Neutrophil (primary cell): ENCODE data around the gene KIF26B.

ENCODE experiments used
- H3K27ac ChIP-seq: fragments of 200-600 bp; sonication (generic); 2 replicates; pipeline ENCODE4 v1.5.1; 2016; ENCODE audit warnings: mild to moderate bottlenecking, moderate library complexity
- H3K27me3 ChIP-seq: fragments of 200-600 bp; sonication (generic); 2 replicates; pipeline ENCODE4 v1.6.0; 2016; ENCODE audit warnings: mild to moderate bottlenecking
- H3K36me3 ChIP-seq: fragments of 200-600 bp; sonication (generic); 2 replicates; pipeline ENCODE4 v1.5.1; 2017
- H3K4me1 ChIP-seq, 2 experiments: fragments of 200-600 bp in 1 of 2; sonication (generic) in 1 of 2; 1 replicate in 1 of 2; 2 replicates in 1 of 2; pipeline versions ENCODE4 v1.5.1 to v1.6.1; 2013 to 2016; ENCODE audit warnings: low read depth in 1 of 2, low read length in 1 of 2, mild to moderate bottlenecking in 1 of 2, moderate library complexity in 1 of 2; ENCODE audit not compliant: control insufficient read depth in 1 of 2, insufficient read depth in 1 of 2
- H3K4me3 ChIP-seq, 2 experiments: fragments of 200-600 bp in 1 of 2; sonication (generic) in 1 of 2; 1 replicate in 1 of 2; 2 replicates in 1 of 2; pipeline ENCODE4 v1.5.1; 2013 to 2016; ENCODE audit warnings: low read depth in 1 of 2, low read length in 1 of 2, mild to moderate bottlenecking in 1 of 2, moderate library complexity in 1 of 2
- H3K9me3 ChIP-seq: fragments of 200-600 bp; sonication (generic); 2 replicates; pipeline ENCODE4 v1.5.1; 2016
- TF ChIP-seq, protein P1 (sequence below): fragments of 200-600 bp; sonication (generic); IDR thresholded peaks from 2 replicates; pipeline ENCODE4 v1.5.1; 2016; ENCODE audit warnings: antibody characterized with exemption

Gene KIF26B

DNA sequence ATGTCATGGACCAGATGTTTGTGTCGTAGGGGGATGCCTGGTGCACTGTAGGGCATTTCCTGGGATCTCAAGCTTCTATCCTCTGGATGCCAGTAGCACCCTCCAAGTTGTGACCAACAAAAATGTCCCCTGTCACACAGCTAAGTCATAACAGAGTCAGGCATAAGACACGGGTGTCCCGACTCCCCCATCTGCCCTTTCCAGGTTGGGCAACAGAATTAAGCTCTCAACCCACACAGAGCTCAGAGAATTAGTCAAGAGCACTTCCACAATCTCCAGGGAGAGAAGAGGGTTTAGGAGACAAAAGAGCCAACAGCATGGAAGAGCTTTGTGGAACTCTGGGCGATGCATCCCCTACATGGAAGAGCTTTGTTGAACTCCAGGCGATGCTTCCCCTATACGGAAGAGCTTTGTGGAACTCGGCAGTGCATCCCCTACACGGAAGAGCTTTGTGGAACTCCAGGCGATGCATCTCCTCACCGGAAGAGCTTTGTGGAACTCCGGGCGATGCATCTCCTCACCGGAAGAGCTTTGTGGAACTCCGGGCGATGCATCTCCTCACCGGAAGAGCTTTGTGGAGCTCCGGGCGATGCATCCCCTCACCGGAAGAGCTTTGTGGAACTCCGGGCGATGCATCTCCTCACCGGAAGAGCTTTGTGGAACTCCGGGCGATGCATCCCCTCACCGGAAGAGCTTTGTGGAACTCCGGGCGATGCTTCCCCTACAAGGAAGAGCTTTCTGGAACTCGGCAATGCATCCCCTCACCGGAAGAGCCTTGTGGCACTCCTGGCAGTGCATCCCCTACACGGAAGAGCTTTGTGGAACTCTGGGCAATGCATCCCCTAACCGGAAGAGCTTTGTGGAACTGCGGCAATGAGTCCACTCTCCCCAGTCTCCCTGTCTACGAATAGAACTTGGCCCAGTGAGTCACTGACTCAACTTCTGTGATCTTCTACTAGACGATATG, 422.7 kb downstream of the KIF26B start:
- TF ChIP-seq, protein P1, sequence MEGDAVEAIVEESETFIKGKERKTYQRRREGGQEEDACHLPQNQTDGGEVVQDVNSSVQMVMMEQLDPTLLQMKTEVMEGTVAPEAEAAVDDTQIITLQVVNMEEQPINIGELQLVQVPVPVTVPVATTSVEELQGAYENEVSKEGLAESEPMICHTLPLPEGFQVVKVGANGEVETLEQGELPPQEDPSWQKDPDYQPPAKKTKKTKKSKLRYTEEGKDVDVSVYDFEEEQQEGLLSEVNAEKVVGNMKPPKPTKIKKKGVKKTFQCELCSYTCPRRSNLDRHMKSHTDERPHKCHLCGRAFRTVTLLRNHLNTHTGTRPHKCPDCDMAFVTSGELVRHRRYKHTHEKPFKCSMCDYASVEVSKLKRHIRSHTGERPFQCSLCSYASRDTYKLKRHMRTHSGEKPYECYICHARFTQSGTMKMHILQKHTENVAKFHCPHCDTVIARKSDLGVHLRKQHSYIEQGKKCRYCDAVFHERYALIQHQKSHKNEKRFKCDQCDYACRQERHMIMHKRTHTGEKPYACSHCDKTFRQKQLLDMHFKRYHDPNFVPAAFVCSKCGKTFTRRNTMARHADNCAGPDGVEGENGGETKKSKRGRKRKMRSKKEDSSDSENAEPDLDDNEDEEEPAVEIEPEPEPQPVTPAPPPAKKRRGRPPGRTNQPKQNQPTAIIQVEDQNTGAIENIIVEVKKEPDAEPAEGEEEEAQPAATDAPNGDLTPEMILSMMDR: no peak
- Histone ChIP-seq H3K27me3 (peaks cover 12% of the 10 kb centered on the region), H3K9me3 (no peaks in the 10 kb centered on the region), H3K4me1 (no peaks in the 10 kb centered on the region), H3K36me3 (no peaks in the 10 kb centered on the region), H3K4me3 (no peak overlapping the region), H3K27ac (no peak overlapping the region)

DNA sequence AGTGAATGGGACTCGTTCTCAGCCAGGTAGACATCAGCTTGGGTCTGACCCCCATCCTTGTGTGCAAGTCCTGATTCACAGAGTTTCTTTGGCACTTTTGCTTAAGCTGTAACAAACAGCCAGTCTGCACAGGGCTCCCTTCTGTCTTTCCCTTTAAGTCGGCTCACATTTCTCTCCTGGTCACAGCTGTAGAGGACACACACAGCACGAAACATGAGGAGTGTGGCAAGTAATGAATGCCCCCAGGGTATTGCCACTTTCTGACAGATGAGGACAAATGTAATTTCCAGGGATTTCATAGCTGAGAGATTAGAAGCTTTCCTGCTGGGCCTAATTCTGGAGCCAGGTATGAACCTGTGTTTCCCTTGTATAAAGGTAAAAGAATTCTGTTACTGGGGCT, 423.5 kb downstream of the KIF26B start:
- peaks cover 12% of the 10 kb centered on the region for H3K27me3 ChIP-seq
- no peaks in the 10 kb centered on the region for H3K4me1 ChIP-seq
- H3K36me3 ChIP-seq: no peaks in the 10 kb centered on the region
- no peaks in the 10 kb centered on the region for H3K9me3 ChIP-seq
- H3K27ac ChIP-seq: no peak overlapping the region
- H3K4me3 ChIP-seq: no peak overlapping the region
- TF ChIP-seq, protein P1: no peak

DNA sequence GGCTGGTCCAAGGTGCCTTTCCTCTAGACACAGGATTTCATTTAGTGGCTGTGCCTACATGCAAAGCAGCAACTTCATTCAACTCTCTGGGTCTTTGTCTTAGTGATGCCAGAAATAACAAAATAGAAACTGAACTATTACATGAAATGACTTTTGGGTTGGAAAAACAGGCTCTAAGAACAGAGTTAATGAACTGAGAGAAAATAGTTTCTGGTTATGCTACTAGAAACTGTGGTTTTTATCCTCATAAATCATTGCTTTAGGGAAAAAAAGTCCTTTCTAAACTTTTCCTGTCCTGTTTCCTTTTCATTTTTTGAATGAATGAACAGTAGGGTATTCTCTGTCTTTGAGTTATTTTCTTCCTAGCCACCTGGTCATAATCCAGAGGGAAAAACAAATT, 424.0 kb downstream of the KIF26B start:
- Histone ChIP-seq H3K4me1 (no peaks in the 10 kb centered on the region), H3K36me3 (no peaks in the 10 kb centered on the region)
- TF ChIP-seq, protein P1: no peak

DNA sequence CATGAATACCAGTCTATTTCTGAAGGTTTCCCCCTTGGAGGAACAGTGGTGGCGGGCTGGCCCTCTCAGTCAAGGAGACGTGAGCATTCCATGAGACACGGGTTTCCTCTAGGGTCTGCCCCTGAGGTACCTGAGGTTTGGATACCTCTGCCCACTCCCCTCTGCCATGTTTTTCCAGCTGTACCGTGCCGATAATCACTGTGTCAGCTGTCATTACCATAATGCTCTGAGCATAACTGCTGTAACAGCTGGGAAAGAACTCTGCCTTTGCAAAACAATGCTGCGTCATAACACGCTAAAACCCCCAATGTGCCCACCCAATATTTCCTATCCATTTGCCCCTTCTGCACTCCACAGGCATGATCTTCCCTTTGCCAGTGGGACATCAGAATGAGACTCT, 425.1 kb downstream of the KIF26B start:
- TF ChIP-seq, protein P1: no peak
- H3K36me3 ChIP-seq: no peaks in the 10 kb centered on the region
- no peaks in the 10 kb centered on the region for H3K9me3 ChIP-seq
- H3K4me3 ChIP-seq: no peak overlapping the region
- no peaks in the 10 kb centered on the region for H3K4me1 ChIP-seq
- H3K27me3 ChIP-seq: peaks cover 12% of the 10 kb centered on the region
- H3K27ac ChIP-seq: no peak overlapping the region

More for the DNA sequence above, 424.0 kb downstream of the KIF26B start:
- Histone ChIP-seq H3K9me3 (no peaks in the 10 kb centered on the region), H3K27me3 (peaks cover 12% of the 10 kb centered on the region), H3K4me3 (no peak overlapping the region), H3K27ac (no peak overlapping the region)

DNA sequence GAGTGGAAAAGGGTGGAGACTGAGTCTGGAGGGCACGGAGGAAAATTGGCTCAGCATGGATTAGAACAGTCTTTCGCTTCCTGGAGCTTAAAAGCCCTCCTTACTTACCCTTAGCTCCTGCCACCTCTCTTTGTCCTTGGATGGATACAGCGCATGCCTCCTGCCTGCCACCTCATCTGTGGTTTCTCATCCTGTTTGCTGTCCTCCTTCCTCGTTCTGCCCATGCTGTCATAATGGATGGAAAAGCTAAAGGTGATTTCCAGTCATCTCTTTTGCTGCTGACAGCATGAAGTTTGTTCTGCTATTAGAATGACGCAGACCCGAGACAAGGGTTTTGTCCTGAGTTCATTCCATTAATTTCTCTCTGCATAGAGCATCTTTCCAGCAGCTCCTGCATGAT, 425.9 kb downstream of the KIF26B start:
- H3K9me3 ChIP-seq: no peaks in the 10 kb centered on the region
- H3K36me3 ChIP-seq: no peaks in the 10 kb centered on the region
- no peak overlapping the region for H3K27ac ChIP-seq
- no peaks in the 10 kb centered on the region for H3K4me1 ChIP-seq
- TF ChIP-seq, protein P1: no peak
- no peak overlapping the region for H3K4me3 ChIP-seq
- H3K27me3 ChIP-seq: peaks cover 12% of the 10 kb centered on the region
